GM12801 (cell line): ENCODE results near the gene GDF3.

ENCODE experiments used
- CTCF ChIP-seq: IDR thresholded peaks from one replicate; pipeline ENCODE4 v1.5.1; 2011; ENCODE audit warnings: control low read depth; ENCODE audit not compliant: insufficient read length; ENCODE audit errors: extremely low read depth

GDF3 gene

DNA sequence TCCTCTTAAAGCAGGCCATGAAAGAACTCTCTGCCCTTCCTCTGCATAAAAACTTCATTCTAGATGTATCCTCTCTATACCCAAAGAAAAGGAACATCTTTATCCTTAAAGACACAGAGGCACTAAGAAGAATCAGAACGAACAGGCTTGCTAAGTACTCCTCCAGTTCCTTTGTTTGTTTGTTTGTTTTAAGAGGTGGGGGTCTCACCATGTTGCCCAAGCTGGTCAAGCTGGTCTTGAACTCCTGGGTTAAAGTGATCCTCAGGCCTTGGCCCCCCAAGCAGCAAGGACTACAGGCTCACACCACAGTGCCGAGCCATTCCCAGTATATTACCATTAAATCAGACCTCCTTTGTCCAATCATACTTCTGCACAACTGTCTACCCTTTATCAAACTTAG is 14.0 kb downstream of the GDF3 start:
- no peak for TF ChIP-seq CTCF

DNA sequence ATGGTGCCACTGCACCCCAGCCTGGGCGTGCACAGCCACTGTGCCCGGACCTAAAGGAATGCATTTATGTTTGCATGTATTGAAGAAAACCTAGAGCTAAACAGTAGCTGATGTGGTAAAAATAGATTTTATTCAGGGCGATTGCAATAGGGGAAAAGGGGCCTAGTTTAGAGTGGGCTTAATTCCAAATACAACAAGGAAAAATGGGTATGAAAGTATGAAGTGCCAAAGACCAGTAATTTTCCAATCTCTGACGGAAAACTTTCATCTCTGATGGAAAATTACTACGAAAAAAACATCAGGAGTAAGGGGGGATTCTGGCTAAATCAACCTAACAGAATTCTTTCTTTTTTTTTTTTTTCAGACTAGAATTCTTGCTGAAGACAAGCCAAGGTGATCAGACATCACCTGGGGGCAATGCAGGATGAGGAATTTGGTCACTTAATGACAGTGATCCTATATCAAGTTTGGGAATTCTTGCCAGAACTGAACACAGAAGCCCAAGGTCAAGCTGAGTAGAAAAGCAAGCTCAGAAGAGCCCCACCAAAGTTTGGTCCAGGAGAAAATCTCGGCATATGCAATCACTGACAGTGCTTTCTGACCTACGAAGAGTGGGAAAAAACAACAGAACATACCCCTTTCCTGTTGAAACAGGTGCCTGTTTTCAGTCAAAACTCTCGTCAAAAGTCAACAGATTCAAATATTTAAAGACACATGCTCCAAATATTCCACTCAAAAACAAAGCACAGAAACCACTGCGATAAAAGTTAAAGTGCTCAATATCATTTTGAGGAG is 16.1 kb downstream of the GDF3 start:
- TF ChIP-seq CTCF, result no peak

- TF ChIP-seq CTCF, result no peak
Observed at GRCh38 chr12:7678744-7679143, 16.8 kb downstream of the GDF3 start.

DNA sequence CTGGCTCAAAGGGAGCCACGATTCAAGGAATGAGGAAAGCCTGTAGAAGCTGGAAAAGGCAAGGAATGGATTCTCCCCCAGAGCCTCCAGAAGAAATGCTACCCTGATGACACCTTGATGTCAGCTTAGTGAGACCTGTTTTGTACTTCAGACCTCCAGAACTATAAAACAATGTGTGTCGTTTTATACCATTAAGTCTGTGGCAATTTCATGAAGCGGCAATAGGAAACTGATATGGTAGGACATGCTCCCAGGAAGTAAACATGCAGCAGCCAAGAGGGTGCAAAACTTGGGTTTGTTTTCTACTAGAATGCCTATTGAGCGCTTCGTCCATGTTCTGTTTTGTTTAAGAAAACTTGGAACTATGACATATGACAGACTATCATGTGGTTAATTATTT is 27.4 kb downstream of the GDF3 start:
- TF ChIP-seq CTCF, result no peak

GRCh38 chr12:7667125-7667524 is 28.4 kb downstream of the GDF3 start:
- no peak for TF ChIP-seq CTCF

DNA sequence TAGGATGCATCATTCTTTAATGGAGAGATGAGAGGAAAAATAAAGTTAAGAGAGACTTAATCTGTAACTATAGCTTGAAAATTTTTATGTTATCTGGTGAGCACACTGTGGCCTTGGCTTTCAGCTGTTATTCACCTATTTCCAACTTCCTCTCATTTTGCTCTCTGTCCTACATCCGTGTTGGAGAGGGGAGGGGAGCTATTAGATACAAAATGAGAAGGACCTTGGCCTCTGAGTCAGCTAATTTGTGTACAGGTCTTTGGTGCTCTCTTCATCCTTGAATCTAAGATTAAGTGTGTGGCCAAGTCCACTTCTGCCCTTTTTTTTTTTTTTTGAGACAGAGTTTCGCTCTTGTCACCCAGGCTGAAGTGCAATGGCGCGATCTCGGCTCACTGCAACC is 29.0 kb downstream of the GDF3 start:
- TF ChIP-seq CTCF, result no peak

DNA sequence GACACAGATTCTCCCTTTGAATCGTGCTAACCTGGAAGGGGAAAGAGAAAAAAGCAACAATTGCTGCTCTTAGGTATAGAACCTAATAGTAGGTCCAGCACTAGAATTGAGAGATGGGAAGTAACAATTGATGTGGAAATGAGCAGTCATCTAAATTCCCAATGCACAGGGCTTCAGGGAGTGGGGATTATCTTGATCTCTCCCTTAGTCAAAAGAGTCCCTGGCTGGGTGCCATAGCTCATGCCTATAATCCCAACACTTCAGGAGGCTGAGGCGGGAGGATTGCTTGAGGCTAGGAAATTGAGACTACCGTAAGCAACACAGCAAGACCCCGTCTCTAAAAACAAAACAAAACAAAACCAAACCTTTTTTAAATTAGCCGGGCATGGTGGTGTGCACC is 33.8 kb downstream of the GDF3 start:
- TF ChIP-seq CTCF, result no peak
